Type B pancreatic cell (in vitro differentiated cells): ENCODE data around the gene D2HGDH. TPM values are rescaled to one million over a fixed set of nuclear protein-coding genes. Genes with fewer than 3 reads are reported as not detected.

ENCODE experiments used
- DNase-seq: peaks from one replicate; pipeline ENCODE4 v3.0.0; 2021; ENCODE audit warnings: mixed read lengths; ENCODE audit not compliant: unreplicated experiment; ENCODE audit errors: extremely low spot score
- H3K27ac Mint-ChIP-seq: 2 replicates; pipeline ENCODE4 v1.8.0; 2021; ENCODE audit warnings: mild to moderate bottlenecking, mixed read lengths
- H3K27me3 Mint-ChIP-seq: 2 replicates; pipeline ENCODE4 v1.8.0; 2021; ENCODE audit warnings: mixed read lengths
- H3K36me3 Mint-ChIP-seq: 2 replicates; pipeline ENCODE4 v1.8.0; 2021; ENCODE audit warnings: mixed read lengths
- H3K4me1 Mint-ChIP-seq: one replicate; pipeline ENCODE4 v1.8.0; 2021; ENCODE audit warnings: mixed read lengths; ENCODE audit not compliant: unreplicated experiment
- H3K4me3 Mint-ChIP-seq: 2 replicates; pipeline ENCODE4 v1.8.0; 2021; ENCODE audit warnings: mild to moderate bottlenecking, mixed read lengths
- H3K9me3 Mint-ChIP-seq: 2 replicates; pipeline ENCODE4 v1.8.0; 2021; ENCODE audit warnings: mixed read lengths
- CTCF ChIP-seq: fragments of 200-600 bp; sonication (generic); conservative IDR thresholded peaks from 2 replicates; pipeline ENCODE4 v1.5.0; 2021; ENCODE audit warnings: antibody characterized with exemption, mild to moderate bottlenecking
- total RNA-seq: library from RNA; stranded (reverse); gene quantifications from 2 replicates; pipeline ENCODE4 v1.2.1, GENCODE V29; 2021; ENCODE audit warnings: low replicate concordance

D2HGDH gene
- total RNA-seq, 1 donor from 2014 or later = 36.0 TPM

- Mint-ChIP-seq H3K4me1 (no peaks in the 10 kb centered on the region), H3K36me3 (peaks cover 36% of the 10 kb centered on the region), H3K27ac (no peak overlapping the region), H3K9me3 (peaks cover 7% of the 10 kb centered on the region), H3K4me3 (no peak overlapping the region), H3K27me3 (no peaks in the 10 kb centered on the region)
- no peak for DNase-seq
- TF ChIP-seq CTCF = no peak
These were observed 12.6 kb upstream of the D2HGDH start for GRCh38 chr2:241721852-241722251.

DNA sequence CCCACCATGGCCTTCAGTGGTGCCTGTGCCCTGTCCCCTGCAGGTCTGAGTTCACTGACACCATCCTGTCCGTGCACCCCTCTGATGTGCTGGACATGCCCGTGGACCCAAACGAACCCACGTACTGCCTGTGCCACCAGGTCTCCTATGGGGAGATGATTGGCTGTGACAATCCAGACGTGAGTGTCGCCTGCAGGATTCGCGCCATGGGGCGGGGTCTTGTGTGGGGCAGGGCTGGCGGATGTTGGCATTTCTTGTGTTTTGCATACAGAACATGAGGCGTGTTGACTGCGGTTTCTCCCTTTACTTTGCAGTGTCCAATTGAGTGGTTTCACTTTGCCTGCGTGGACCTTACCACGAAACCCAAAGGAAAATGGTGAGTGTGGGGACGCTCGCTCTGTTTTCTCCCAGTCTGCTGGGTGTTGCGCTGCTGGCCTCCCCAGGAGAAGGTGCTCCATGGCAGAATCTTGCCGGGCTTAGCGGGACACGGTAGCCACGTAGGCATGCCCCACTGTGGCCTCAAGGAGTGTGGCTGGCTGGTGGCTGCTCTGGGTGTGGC, 11.5 kb upstream of the D2HGDH start:
- Mint-ChIP-seq H3K9me3 (peaks cover 7% of the 10 kb centered on the region), H3K4me1 (no peaks in the 10 kb centered on the region), H3K27ac (no peak overlapping the region), H3K27me3 (no peaks in the 10 kb centered on the region), H3K4me3 (no peak overlapping the region), H3K36me3 (peaks cover 33% of the 10 kb centered on the region)
- no peak for TF ChIP-seq CTCF
- DNase-seq = no peak

- no peak overlapping the region for H3K27ac Mint-ChIP-seq
These were observed 10.0 kb upstream of the D2HGDH start for GRCh38 chr2:241724259-241724974.

GRCh38 chr2:241724975-241725870, 9.2 kb upstream of the D2HGDH start:
- Mint-ChIP-seq H3K4me1 (no peaks in the 10 kb centered on the region), H3K9me3 (peaks cover 7% of the 10 kb centered on the region), H3K27me3 (no peaks in the 10 kb centered on the region), H3K36me3 (peaks cover 30% of the 10 kb centered on the region), H3K27ac (no peak overlapping the region), H3K4me3 (no peak overlapping the region)
- no peak for TF ChIP-seq CTCF
- no peak for DNase-seq

More at GRCh38 chr2:241724259-241724974, 10.0 kb upstream of the D2HGDH start:
- peaks cover 31% of the 10 kb centered on the region for H3K36me3 Mint-ChIP-seq
- no peak overlapping the region for H3K4me3 Mint-ChIP-seq
- H3K27me3 Mint-ChIP-seq = no peaks in the 10 kb centered on the region
- DNase-seq = no peak
- TF ChIP-seq CTCF = no peak
- H3K4me1 Mint-ChIP-seq = no peaks in the 10 kb centered on the region
- peaks cover 7% of the 10 kb centered on the region for H3K9me3 Mint-ChIP-seq

GRCh38 chr2:241726459-241726858, 8.0 kb upstream of the D2HGDH start:
- no peaks in the 10 kb centered on the region for H3K27me3 Mint-ChIP-seq
- no peaks in the 10 kb centered on the region for H3K4me1 Mint-ChIP-seq
- peaks cover 3% of the 10 kb centered on the region for H3K9me3 Mint-ChIP-seq
- TF ChIP-seq CTCF = no peak
- DNase-seq = no peak
- peaks cover 25% of the 10 kb centered on the region for H3K36me3 Mint-ChIP-seq
- H3K27ac Mint-ChIP-seq = no peak overlapping the region
- no peak overlapping the region for H3K4me3 Mint-ChIP-seq
